22Rv1 (cell line): ENCODE measurements around the gene INSYN1.
A peak's percentile ranks its signal among the peaks of the same experiment; 100 is the strongest.

Experiments
- CTCF ChIP-seq: fragments of 450-650 bp; IDR thresholded peaks from 2 replicates; pipeline ENCODE4 v1.5.1; 2017; ENCODE audit warnings: mild to moderate bottlenecking
- ZFX ChIP-seq: fragments of 450-650 bp; IDR thresholded peaks from 2 replicates; pipeline ENCODE4 v1.6.1; 2017; ENCODE audit warnings: antibody characterized with exemption, borderline replicate concordance

DNA sequence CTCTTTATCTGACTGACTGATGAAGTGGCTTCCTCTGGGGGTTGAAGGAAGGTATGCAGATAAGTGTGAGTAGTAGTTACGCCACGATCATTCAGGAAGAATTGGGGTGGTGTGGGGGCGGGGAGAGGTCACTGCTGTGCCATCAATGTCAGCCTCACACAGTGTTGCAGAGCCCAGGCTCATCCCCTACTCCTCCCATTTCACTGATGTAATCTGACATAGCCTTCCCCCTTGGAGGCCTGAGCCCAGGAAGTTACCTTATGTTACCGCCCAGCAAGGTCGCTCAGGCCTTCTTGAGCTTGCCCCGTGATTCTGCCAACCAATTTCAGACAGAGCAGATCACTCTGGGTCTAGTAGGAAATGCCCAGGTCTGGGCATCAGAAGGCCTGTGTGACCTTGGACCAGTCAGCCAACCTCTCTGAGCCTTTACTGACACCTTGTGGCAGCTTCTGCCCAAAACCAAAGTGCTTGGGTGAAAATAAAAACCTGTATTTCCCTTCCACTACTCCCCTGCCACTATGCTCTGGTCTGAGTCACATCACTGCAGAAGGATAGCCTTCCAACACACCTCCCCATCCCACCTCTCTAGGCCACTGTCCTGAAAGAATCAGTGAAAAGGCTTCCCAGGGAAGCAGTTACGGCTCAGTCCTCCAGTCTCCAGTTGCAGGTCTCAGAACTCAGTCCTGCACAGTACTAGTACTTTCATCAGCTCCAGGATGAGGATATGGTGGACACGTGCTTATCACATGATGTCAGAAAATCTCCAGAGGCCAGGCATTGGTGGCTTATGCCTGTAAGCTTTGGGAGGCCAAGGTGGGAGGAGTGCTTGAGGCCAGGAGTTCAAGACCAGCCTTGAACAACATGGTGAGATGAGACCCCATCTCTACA lies 28.1 kb upstream of the INSYN1 start:
- TF ChIP-seq CTCF, result 0 out of 2 replicates have a peak, but pooled peaks have one; percentile 14
- no peak for TF ChIP-seq ZFX
